ENCODE results near the gene LMTK2.

DNA sequence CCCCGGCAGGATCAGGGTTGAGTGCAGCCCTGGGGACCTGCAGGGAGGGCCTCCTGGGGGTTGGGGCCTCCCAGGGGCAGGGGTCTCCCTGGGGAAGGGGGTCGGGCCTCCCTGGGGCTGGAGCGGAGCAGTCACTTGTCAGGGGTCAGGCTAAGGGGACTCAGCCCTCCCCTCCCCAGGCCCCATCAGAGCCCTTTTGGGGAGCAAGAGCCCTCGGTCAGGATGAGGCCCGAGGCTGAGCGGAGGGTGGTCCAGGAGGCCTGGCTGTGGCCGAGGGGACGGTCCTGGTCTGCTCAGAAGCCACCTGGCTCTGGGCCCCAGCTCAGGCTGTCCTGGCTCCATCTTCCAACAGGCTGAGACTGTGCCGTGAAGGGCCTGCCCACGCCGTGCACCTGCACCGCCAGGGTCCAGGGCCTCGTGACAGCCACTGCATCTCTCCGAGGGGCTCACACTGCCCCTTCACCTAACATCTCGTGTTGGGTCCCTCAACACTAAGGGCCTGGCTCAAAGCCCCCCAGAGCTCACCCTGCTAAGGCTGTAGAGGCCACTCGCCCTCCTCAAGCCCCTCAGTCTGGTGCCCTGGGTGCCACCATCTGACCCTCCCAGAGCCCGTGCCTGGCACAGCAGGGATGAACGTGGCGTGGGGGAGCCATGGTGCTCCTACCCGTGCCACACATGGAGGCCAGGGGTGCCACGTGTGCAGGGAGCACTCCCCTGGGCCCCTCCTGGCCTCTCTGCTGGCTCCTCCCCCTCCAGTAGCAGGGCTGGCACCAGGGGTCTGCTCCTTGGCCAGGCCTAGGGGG lies 117.4 kb downstream of the LMTK2 start:
- TF ChIP-seq, protein P1, sequence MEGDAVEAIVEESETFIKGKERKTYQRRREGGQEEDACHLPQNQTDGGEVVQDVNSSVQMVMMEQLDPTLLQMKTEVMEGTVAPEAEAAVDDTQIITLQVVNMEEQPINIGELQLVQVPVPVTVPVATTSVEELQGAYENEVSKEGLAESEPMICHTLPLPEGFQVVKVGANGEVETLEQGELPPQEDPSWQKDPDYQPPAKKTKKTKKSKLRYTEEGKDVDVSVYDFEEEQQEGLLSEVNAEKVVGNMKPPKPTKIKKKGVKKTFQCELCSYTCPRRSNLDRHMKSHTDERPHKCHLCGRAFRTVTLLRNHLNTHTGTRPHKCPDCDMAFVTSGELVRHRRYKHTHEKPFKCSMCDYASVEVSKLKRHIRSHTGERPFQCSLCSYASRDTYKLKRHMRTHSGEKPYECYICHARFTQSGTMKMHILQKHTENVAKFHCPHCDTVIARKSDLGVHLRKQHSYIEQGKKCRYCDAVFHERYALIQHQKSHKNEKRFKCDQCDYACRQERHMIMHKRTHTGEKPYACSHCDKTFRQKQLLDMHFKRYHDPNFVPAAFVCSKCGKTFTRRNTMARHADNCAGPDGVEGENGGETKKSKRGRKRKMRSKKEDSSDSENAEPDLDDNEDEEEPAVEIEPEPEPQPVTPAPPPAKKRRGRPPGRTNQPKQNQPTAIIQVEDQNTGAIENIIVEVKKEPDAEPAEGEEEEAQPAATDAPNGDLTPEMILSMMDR (conservative IDR thresholded peaks at IDR 0.05), result no peak
- no peak for TF ChIP-seq EZH2 (IDR thresholded peaks at IDR 0.05; ENCODE audit: low read depth)

All from PC-9 (cell line).